Liver (tissue), 9 donors: ENCODE measurements around the gene FAM78B. TPM values are rescaled to one million over a fixed set of nuclear protein-coding genes. Genes with fewer than 3 reads are reported as not detected.

ENCODE experiments used
- DNase-seq: peaks from one replicate; pipeline ENCODE4 v3.0.0-alpha.2; 2017; ENCODE audit warnings: low spot score
- H3K27ac ChIP-seq, 2 donors: one replicate each; pipeline ENCODE4 v1.7.0; 2013; ENCODE audit warnings: inconsistent platforms in 2 of 2, low read length in 2 of 2, control low read depth in 1 of 2, low read depth in 1 of 2, mild to moderate bottlenecking in 1 of 2
- H3K27me3 ChIP-seq, 4 donors: one replicate each; pipeline versions ENCODE4 v1.6.1 to v1.7.0; 2013; ENCODE audit warnings: low read length in 3 of 4, inconsistent platforms in 1 of 4, mild to moderate bottlenecking in 1 of 4, moderate library complexity in 1 of 4; ENCODE audit not compliant: control insufficient read depth in 4 of 4, insufficient read depth in 4 of 4
- H3K36me3 ChIP-seq, 4 donors: one replicate each; pipeline versions ENCODE4 v1.6.1 to v1.7.0; 2013; ENCODE audit warnings: low read length in 3 of 4, mild to moderate bottlenecking in 3 of 4, low read depth in 1 of 4, moderate library complexity in 1 of 4; ENCODE audit not compliant: control insufficient read depth in 4 of 4, insufficient read depth in 3 of 4
- H3K4me1 ChIP-seq, 4 donors: one replicate each; pipeline versions ENCODE4 v1.6.1 to v1.7.0; 2013; ENCODE audit warnings: low read length in 3 of 4, mild to moderate bottlenecking in 3 of 4, moderate library complexity in 1 of 4; ENCODE audit not compliant: control insufficient read depth in 4 of 4, insufficient read depth in 4 of 4
- H3K4me3 ChIP-seq, 3 donors: one replicate each; pipeline versions ENCODE4 v1.6.1 to v1.7.0; 2013; ENCODE audit warnings: low read length in 3 of 3, control low read depth in 1 of 3, low read depth in 1 of 3, mild to moderate bottlenecking in 1 of 3
- H3K9ac ChIP-seq, 2 donors: one replicate each; pipeline ENCODE4 v1.7.0; 2013; ENCODE audit warnings: low read length in 2 of 2, mild to moderate bottlenecking in 2 of 2, moderate library complexity in 2 of 2, control low read depth in 1 of 2, low read depth in 1 of 2
- H3K9me3 ChIP-seq, 4 donors: one replicate each; pipeline versions ENCODE4 v1.6.1 to v1.7.0; 2013; ENCODE audit warnings: low read length in 3 of 4; ENCODE audit not compliant: control insufficient read depth in 4 of 4
- FOXA2 ChIP-seq: IDR thresholded peaks from 2 replicates; pipeline ENCODE4 v1.6.1; 2016; ENCODE audit warnings: antibody characterized with exemption
- GABPA ChIP-seq, 2 donors: IDR thresholded peaks in 1 of 2; conservative IDR thresholded peaks in 1 of 2; 2 replicates each; pipeline ENCODE4 v1.6.1; 2016; ENCODE audit warnings: antibody characterized with exemption in 2 of 2, mild to moderate bottlenecking in 1 of 2, moderate library complexity in 1 of 2
- HNF4A ChIP-seq, 2 donors: conservative IDR thresholded peaks; 2 replicates each; pipeline ENCODE4 v1.6.1; 2016; ENCODE audit warnings: antibody characterized with exemption in 2 of 2, mild to moderate bottlenecking in 2 of 2
- HNF4G ChIP-seq: IDR thresholded peaks from 2 replicates; pipeline ENCODE4 v1.6.1; 2016; ENCODE audit warnings: antibody characterized with exemption
- JUND ChIP-seq, 2 donors: IDR thresholded peaks; 2 replicates each; pipeline ENCODE4 v1.6.1; 2016; ENCODE audit warnings: antibody characterized with exemption in 2 of 2
- NR2F2 ChIP-seq: IDR thresholded peaks from 2 replicates; pipeline ENCODE4 v1.6.1; 2016; ENCODE audit warnings: antibody characterized with exemption
- RAD21 ChIP-seq, 2 donors: IDR thresholded peaks; 2 replicates each; pipeline ENCODE4 v1.6.1; 2016; ENCODE audit warnings: antibody characterized with exemption in 2 of 2, mild to moderate bottlenecking in 2 of 2
- SP1 ChIP-seq: IDR thresholded peaks from 2 replicates; pipeline ENCODE4 v1.6.1; 2018; ENCODE audit warnings: antibody characterized with exemption, mild to moderate bottlenecking
- TAF1 ChIP-seq: conservative IDR thresholded peaks from 2 replicates; pipeline ENCODE4 v1.6.1; 2016; ENCODE audit warnings: antibody characterized with exemption, mild to moderate bottlenecking
- YY1 ChIP-seq: IDR thresholded peaks from 2 replicates; pipeline ENCODE4 v1.6.1; 2016; ENCODE audit warnings: antibody characterized with exemption, mild to moderate bottlenecking
- WGBS: extraction: QIAGEN DNeasy Blood & Tissue Kit; methylation state at CpG from one replicate; pipeline ENCODE4 v1.1.7; 2013; 5-methylcytosine and 5-hydroxymethylcytosine counted together
- polyA plus RNA-seq, 2 donors: library from polyadenylated mRNA; stranded (reverse) in 1 of 2; unstranded in 1 of 2; fragments of 200-250 nt in 1 of 2; fragments of >200 nt in 1 of 2; fragmentation: Nextera tagmentation in 1 of 2; extraction: Ambion mirVana in 1 of 2; gene quantifications; one replicate each; pipeline versions ENCODE4 v1.2.1 to v1.2.3, GENCODE V29; 2013 to 2015
- total RNA-seq, 2 donors: library from RNA; depleted of rRNA; stranded (reverse); fragments of >200 nt; gene quantifications; one replicate each; pipeline ENCODE4 v1.2.3, GENCODE V29; 2014
- TF ChIP-seq, protein P1 (sequence below): IDR thresholded peaks from 2 replicates; pipeline ENCODE4 v1.6.1; 2016; ENCODE audit warnings: antibody characterized with exemption, mild to moderate bottlenecking
- TF ChIP-seq, protein P2 (sequence below): IDR thresholded peaks from 2 replicates; pipeline ENCODE4 v1.6.1; 2016; ENCODE audit warnings: antibody characterized with exemption
- TF ChIP-seq, protein P3 (sequence below): IDR thresholded peaks from 2 replicates; pipeline ENCODE4 v1.6.1; 2016; ENCODE audit warnings: antibody characterized with exemption
- TF ChIP-seq, protein P4 (sequence below): IDR thresholded peaks from 2 replicates; pipeline ENCODE4 v1.6.1; 2016; ENCODE audit warnings: antibody characterized with exemption
- TF ChIP-seq, protein P5 (sequence below): fragments of 150-350 bp; IDR thresholded peaks from 2 replicates; pipeline ENCODE4 v1.5.1; 2017; ENCODE audit warnings: improper control_type of control experiment, low read depth, low read length; ENCODE audit not compliant: missing input control
- donor health status: healthy.
- donor health status: healthy.
- donor health status: healthy.
- donor health status: healthy.
- donor health status: healthy.

The FAM78B gene
- total and polyA plus RNA-seq, 4 donors, result 0.14 to 0.92 (median 0.49) TPM

DNA sequence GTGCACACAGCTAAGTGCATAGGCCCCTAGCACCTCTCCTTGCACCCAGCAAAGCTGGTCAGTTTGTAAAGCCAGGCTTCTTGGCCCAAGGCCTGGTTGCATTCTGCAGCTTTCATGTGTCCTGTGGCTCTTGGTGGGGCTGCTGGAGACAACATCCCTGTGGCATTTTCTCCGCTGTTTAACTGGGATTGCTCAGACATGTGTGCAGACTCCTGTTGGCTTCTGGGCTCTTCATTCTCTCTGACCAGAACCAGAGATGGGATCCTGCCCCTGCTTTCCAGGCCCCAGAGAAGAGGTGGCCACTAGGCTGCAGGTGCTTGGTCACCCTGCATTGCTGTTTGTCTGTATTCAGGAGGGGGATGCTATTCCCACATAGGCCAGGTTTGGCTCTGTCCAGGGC is 50.8 kb downstream of the FAM78B start:
- peaks cover 0 to 7% (median 0%) of the 10 kb centered on the region in 4 donors for H3K4me1 ChIP-seq
- TF ChIP-seq, protein P1, sequence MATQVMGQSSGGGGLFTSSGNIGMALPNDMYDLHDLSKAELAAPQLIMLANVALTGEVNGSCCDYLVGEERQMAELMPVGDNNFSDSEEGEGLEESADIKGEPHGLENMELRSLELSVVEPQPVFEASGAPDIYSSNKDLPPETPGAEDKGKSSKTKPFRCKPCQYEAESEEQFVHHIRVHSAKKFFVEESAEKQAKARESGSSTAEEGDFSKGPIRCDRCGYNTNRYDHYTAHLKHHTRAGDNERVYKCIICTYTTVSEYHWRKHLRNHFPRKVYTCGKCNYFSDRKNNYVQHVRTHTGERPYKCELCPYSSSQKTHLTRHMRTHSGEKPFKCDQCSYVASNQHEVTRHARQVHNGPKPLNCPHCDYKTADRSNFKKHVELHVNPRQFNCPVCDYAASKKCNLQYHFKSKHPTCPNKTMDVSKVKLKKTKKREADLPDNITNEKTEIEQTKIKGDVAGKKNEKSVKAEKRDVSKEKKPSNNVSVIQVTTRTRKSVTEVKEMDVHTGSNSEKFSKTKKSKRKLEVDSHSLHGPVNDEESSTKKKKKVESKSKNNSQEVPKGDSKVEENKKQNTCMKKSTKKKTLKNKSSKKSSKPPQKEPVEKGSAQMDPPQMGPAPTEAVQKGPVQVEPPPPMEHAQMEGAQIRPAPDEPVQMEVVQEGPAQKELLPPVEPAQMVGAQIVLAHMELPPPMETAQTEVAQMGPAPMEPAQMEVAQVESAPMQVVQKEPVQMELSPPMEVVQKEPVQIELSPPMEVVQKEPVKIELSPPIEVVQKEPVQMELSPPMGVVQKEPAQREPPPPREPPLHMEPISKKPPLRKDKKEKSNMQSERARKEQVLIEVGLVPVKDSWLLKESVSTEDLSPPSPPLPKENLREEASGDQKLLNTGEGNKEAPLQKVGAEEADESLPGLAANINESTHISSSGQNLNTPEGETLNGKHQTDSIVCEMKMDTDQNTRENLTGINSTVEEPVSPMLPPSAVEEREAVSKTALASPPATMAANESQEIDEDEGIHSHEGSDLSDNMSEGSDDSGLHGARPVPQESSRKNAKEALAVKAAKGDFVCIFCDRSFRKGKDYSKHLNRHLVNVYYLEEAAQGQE, result no peak
- no peak for TF ChIP-seq TAF1
- no peak for TF ChIP-seq SP1
- TF ChIP-seq, protein P2, sequence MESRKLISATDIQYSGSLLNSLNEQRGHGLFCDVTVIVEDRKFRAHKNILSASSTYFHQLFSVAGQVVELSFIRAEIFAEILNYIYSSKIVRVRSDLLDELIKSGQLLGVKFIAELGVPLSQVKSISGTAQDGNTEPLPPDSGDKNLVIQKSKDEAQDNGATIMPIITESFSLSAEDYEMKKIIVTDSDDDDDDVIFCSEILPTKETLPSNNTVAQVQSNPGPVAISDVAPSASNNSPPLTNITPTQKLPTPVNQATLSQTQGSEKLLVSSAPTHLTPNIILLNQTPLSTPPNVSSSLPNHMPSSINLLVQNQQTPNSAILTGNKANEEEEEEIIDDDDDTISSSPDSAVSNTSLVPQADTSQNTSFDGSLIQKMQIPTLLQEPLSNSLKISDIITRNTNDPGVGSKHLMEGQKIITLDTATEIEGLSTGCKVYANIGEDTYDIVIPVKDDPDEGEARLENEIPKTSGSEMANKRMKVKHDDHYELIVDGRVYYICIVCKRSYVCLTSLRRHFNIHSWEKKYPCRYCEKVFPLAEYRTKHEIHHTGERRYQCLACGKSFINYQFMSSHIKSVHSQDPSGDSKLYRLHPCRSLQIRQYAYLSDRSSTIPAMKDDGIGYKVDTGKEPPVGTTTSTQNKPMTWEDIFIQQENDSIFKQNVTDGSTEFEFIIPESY, result no peak
- TF ChIP-seq, protein P3, sequence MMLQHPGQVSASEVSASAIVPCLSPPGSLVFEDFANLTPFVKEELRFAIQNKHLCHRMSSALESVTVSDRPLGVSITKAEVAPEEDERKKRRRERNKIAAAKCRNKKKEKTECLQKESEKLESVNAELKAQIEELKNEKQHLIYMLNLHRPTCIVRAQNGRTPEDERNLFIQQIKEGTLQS, result no peak
- TF ChIP-seq, protein P4, sequence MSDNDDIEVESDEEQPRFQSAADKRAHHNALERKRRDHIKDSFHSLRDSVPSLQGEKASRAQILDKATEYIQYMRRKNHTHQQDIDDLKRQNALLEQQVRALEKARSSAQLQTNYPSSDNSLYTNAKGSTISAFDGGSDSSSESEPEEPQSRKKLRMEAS, result no peak
- no peak for TF ChIP-seq RAD21 (IDR thresholded peaks at IDR 0.05)
- no peak for TF ChIP-seq HNF4G
- H3K27ac ChIP-seq, result no peak overlapping the region
- H3K4me3 ChIP-seq, result no peak overlapping the region
- H3K9me3 ChIP-seq, result no peaks in the 10 kb centered on the region
- 98% methylated on average over 1 of the region's 1 CpG for WGBS
- H3K36me3 ChIP-seq, result no peaks in the 10 kb centered on the region
- no peak overlapping the region for H3K9ac ChIP-seq
- no peaks in the 10 kb centered on the region for H3K27me3 ChIP-seq
- DNase-seq, result no peak

DNA sequence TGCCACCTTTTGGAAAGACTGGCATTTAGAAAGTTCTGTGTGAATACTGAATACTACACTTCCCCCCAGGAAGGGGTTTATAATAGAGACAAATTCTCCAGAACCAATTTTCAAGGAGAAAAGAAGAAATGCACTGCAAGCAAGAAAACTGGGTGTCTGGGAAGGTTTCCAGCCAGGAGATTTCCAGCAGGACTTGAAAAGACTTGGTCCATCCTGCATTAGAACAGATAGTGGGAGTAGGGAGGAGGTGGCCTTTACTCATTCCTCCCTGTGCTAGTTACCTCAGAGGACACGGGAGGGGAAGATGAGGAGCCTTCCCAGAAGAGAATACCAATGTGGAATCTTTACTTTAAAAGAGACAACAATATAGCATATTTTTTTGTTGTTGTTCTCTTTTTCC is 52.4 kb downstream of the FAM78B start:
- TF ChIP-seq GABPA (IDR thresholded peaks at IDR 0.05 in 1 of 2, conservative IDR thresholded peaks at IDR 0.05 in 1 of 2) (no peak), NR2F2 (no peak), YY1 (no peak), JUND (IDR thresholded peaks at IDR 0.05) (no peak), HNF4G (no peak), RAD21 (IDR thresholded peaks at IDR 0.05) (no peak), FOXA2 (no peak), SP1 (no peak), HNF4A (conservative IDR thresholded peaks at IDR 0.05) (no peak)
- TF ChIP-seq, protein P5, sequence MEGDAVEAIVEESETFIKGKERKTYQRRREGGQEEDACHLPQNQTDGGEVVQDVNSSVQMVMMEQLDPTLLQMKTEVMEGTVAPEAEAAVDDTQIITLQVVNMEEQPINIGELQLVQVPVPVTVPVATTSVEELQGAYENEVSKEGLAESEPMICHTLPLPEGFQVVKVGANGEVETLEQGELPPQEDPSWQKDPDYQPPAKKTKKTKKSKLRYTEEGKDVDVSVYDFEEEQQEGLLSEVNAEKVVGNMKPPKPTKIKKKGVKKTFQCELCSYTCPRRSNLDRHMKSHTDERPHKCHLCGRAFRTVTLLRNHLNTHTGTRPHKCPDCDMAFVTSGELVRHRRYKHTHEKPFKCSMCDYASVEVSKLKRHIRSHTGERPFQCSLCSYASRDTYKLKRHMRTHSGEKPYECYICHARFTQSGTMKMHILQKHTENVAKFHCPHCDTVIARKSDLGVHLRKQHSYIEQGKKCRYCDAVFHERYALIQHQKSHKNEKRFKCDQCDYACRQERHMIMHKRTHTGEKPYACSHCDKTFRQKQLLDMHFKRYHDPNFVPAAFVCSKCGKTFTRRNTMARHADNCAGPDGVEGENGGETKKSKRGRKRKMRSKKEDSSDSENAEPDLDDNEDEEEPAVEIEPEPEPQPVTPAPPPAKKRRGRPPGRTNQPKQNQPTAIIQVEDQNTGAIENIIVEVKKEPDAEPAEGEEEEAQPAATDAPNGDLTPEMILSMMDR, result no peak
- TF ChIP-seq, protein P3, result no peak
- TF ChIP-seq, protein P4, result no peak
- H3K9ac ChIP-seq, result no peak overlapping the region
- no peaks in the 10 kb centered on the region for H3K9me3 ChIP-seq
- H3K27ac ChIP-seq, result no peak overlapping the region
- no peak overlapping the region for H3K4me3 ChIP-seq
- WGBS, result 96% methylated on average over 1 of the region's 1 CpG
- no peaks in the 10 kb centered on the region for H3K36me3 ChIP-seq
- no peaks in the 10 kb centered on the region for H3K27me3 ChIP-seq
- no peak for DNase-seq
- H3K4me1 ChIP-seq, result peaks cover 0 to 9% (median 0%) of the 10 kb centered on the region in 4 donors
